Measurements from ENCODE around the gene DUSP1.
"Not testable (repeated sequence)": the region's sequence is repeated elsewhere in the genome, so short reads cannot be mapped to it uniquely, and the experiment has no call there.

DUSP1 gene

GRCh38 chr5:172788771-172789686 is 18.0 kb upstream of the DUSP1 start:
- no peaks in the 10 kb centered on the region for H3K9me3 ChIP-seq (ENCODE audit: control insufficient read depth, low read length)
- WGBS, 2 experiments, result 82 to 85% methylated on average over 21 of the region's 21 CpGs
- H3K4me1 ChIP-seq (ENCODE audit: control insufficient read depth, insufficient read depth, low read length), result peaks cover 11% of the 10 kb centered on the region
- H3K27ac ChIP-seq (ENCODE audit: insufficient read depth, low read depth, low read length, poor library complexity, severe bottlenecking), result no peak overlapping the region
- H3K36me3 ChIP-seq (ENCODE audit: control insufficient read depth, insufficient read depth, low read length), result no peaks in the 10 kb centered on the region
- no peaks in the 10 kb centered on the region for H3K27me3 ChIP-seq (ENCODE audit: control insufficient read depth, insufficient read depth, low read length, poor library complexity, severe bottlenecking)
- H3K4me3 ChIP-seq (ENCODE audit: insufficient read depth, low read depth, low read length), result no peak overlapping the region

DNA sequence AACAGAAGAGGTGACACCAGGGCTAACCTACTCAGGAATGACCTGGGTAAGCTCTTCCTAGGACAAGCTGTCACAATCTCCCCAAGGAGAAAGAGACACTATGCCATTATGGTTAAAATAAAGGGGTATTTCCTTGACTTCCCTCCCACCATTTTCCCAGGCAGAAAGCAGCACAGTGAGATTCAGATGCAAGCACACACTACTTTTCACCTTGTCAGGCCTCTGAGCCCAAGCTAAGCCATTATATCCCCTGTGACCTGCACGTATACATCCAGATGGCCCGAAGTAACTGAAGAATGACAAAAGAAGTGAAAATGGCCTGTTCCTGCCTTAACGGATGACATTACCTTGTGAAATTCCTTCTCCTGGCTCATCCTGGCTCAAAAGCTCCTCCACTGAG is 16.5 kb upstream of the DUSP1 start:
- H3K27ac ChIP-seq (ENCODE audit: insufficient read depth, low read depth, low read length, poor library complexity, severe bottlenecking); H3K9me3 ChIP-seq (ENCODE audit: control insufficient read depth, low read length): not testable (repeated sequence)
- 83 to 84% methylated on average over 3 of the region's 3 CpGs for WGBS, 2 experiments

DNA sequence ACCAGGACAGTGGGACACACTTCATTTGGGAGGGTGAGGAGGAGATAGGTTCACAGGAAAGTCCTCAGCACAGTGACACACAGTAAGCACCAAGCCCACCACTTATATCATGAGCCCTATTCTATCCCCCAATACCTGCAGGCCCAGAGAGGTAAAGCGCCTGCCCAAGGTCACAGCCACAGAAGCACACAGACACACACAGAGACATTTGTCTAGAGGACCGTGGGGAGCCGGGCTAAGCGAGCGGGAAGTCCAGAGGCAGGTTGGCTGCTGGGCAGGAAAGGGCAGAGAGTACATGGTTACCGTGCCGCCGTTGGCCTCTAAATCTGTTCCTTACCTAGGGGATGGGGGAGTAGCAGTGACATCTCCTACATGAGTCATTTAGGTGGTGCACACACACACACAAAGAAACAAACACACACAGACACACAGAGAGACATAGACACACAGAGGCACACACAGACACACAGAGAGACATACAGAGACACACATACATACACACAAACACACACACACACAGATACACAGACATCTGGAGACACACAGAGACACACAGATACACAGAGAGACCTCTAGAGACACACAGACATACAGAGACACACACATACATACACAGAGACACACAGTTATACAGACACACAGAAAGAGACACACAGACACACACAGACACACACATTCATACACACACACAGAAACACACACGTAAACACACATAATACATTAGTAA is 15.9 kb upstream of the DUSP1 start:
- H3K9me3 ChIP-seq (ENCODE audit: control insufficient read depth, low read length), result no peaks in the 10 kb centered on the region
- peaks cover 11% of the 10 kb centered on the region for H3K4me1 ChIP-seq (ENCODE audit: control insufficient read depth, insufficient read depth, low read length)
- no peaks in the 10 kb centered on the region for H3K36me3 ChIP-seq (ENCODE audit: control insufficient read depth, insufficient read depth, low read length)
- H3K27ac ChIP-seq (ENCODE audit: insufficient read depth, low read depth, low read length, poor library complexity, severe bottlenecking), result no peak overlapping the region
- no peaks in the 10 kb centered on the region for H3K27me3 ChIP-seq (ENCODE audit: control insufficient read depth, insufficient read depth, low read length, poor library complexity, severe bottlenecking)
- no peak overlapping the region for H3K4me3 ChIP-seq (ENCODE audit: insufficient read depth, low read depth, low read length)
- 90 to 91% methylated on average over 9 of the region's 9 CpGs for WGBS, 2 experiments

More for the DNA sequence above, 16.5 kb upstream of the DUSP1 start:
- H3K27me3 ChIP-seq (ENCODE audit: control insufficient read depth, insufficient read depth, low read length, poor library complexity, severe bottlenecking); H3K36me3 ChIP-seq (ENCODE audit: control insufficient read depth, insufficient read depth, low read length); H3K4me3 ChIP-seq (ENCODE audit: insufficient read depth, low read depth, low read length): not testable (repeated sequence)
- peaks cover 11% of the 10 kb centered on the region for H3K4me1 ChIP-seq (ENCODE audit: control insufficient read depth, insufficient read depth, low read length)

GRCh38 chr5:172785429-172786088 is 14.6 kb upstream of the DUSP1 start:
- peaks cover 11% of the 10 kb centered on the region for H3K4me1 ChIP-seq (ENCODE audit: control insufficient read depth, insufficient read depth, low read length)
- H3K27ac ChIP-seq (ENCODE audit: insufficient read depth, low read depth, low read length, poor library complexity, severe bottlenecking), result no peak overlapping the region
- H3K36me3 ChIP-seq (ENCODE audit: control insufficient read depth, insufficient read depth, low read length), result no peaks in the 10 kb centered on the region
- no peaks in the 10 kb centered on the region for H3K27me3 ChIP-seq (ENCODE audit: control insufficient read depth, insufficient read depth, low read length, poor library complexity, severe bottlenecking)
- no peak overlapping the region for H3K4me3 ChIP-seq (ENCODE audit: insufficient read depth, low read depth, low read length)
- H3K9me3 ChIP-seq (ENCODE audit: control insufficient read depth, low read length), result no peaks in the 10 kb centered on the region
- WGBS, 2 experiments, result 85 to 86% methylated on average over 7 of the region's 7 CpGs

GRCh38 chr5:172784162-172784561 is 13.2 kb upstream of the DUSP1 start:
- not testable (repeated sequence) for H3K36me3 ChIP-seq (ENCODE audit: control insufficient read depth, insufficient read depth, low read length); H3K4me1 ChIP-seq (ENCODE audit: control insufficient read depth, insufficient read depth, low read length); H3K27ac ChIP-seq (ENCODE audit: insufficient read depth, low read depth, low read length, poor library complexity, severe bottlenecking); H3K4me3 ChIP-seq (ENCODE audit: insufficient read depth, low read depth, low read length); H3K27me3 ChIP-seq (ENCODE audit: control insufficient read depth, insufficient read depth, low read length, poor library complexity, severe bottlenecking); H3K9me3 ChIP-seq (ENCODE audit: control insufficient read depth, low read length)
- WGBS, 2 experiments, result 83 to 92% methylated on average over 4 of the region's 4 CpGs

- H3K27ac ChIP-seq (ENCODE audit: insufficient read depth, low read depth, low read length, poor library complexity, severe bottlenecking); H3K4me1 ChIP-seq (ENCODE audit: control insufficient read depth, insufficient read depth, low read length); H3K9me3 ChIP-seq (ENCODE audit: control insufficient read depth, low read length); H3K36me3 ChIP-seq (ENCODE audit: control insufficient read depth, insufficient read depth, low read length); H3K4me3 ChIP-seq (ENCODE audit: insufficient read depth, low read depth, low read length); H3K27me3 ChIP-seq (ENCODE audit: control insufficient read depth, insufficient read depth, low read length, poor library complexity, severe bottlenecking): not testable (repeated sequence)
- WGBS, 2 experiments, result 92 to 97% methylated on average over 5 of the region's 5 CpGs
Measured at GRCh38 chr5:172783319-172783718, 12.3 kb upstream of the DUSP1 start.

- Histone ChIP-seq H3K9me3 (ENCODE audit: control insufficient read depth, low read length) (no peaks in the 10 kb centered on the region), H3K4me1 (ENCODE audit: control insufficient read depth, insufficient read depth, low read length) (no peaks in the 10 kb centered on the region), H3K27me3 (ENCODE audit: control insufficient read depth, insufficient read depth, low read length, poor library complexity, severe bottlenecking) (no peaks in the 10 kb centered on the region), H3K27ac (ENCODE audit: insufficient read depth, low read depth, low read length, poor library complexity, severe bottlenecking) (no peak overlapping the region), H3K36me3 (ENCODE audit: control insufficient read depth, insufficient read depth, low read length) (no peaks in the 10 kb centered on the region), H3K4me3 (ENCODE audit: insufficient read depth, low read depth, low read length) (no peak overlapping the region)
- WGBS, 2 experiments, result 88 to 91% methylated on average over 5 to 7 of the region's 7 CpGs
Measured at GRCh38 chr5:172782169-172783039, 11.4 kb upstream of the DUSP1 start.

DNA sequence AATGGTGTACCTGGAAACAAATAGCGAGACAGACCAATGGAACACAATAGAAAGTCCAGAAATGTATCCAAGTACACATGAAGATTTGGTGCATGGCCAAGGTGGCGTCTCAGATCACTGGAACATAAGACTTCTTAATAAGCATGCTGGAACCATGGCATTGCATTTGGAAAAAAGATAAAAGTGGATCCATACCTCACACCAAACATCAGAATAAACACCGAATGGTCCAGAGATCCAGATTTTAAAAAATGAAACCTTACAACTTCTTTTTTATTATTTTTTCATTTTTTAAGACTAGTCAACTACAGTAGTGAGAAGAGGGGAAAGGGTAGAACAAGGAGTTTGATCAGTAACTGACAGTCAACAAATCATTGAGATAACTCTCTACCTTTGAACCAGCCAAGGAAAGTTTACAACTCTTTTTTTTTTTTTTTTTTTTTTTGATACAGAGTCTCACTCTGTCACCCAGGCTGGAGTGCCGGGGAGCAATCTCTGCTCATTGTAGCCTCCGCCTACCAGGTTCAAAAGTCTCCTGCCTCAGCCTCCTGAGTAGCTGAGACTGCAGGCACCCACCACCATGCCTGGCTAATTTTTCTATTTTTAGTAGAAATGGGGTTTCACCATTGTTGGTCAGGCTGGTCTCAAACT is 8.8 kb upstream of the DUSP1 start:
- 94 to 95% methylated on average over 4 to 5 of the region's 5 CpGs for WGBS, 2 experiments
- H3K4me1 ChIP-seq (ENCODE audit: control insufficient read depth, insufficient read depth, low read length), result no peaks in the 10 kb centered on the region
- H3K9me3 ChIP-seq (ENCODE audit: control insufficient read depth, low read length), result no peaks in the 10 kb centered on the region
- H3K27ac ChIP-seq (ENCODE audit: insufficient read depth, low read depth, low read length, poor library complexity, severe bottlenecking), result no peak overlapping the region
- H3K36me3 ChIP-seq (ENCODE audit: control insufficient read depth, insufficient read depth, low read length), result no peaks in the 10 kb centered on the region
- H3K4me3 ChIP-seq (ENCODE audit: insufficient read depth, low read depth, low read length), result no peak overlapping the region
- H3K27me3 ChIP-seq (ENCODE audit: control insufficient read depth, insufficient read depth, low read length, poor library complexity, severe bottlenecking), result no peaks in the 10 kb centered on the region
